Osteoblast (primary cell): ENCODE measurements around the gene NT5C2. TPM values are rescaled to one million over a fixed set of nuclear protein-coding genes. Genes with fewer than 3 reads are reported as not detected.
"Not testable (repeated sequence)": the region's sequence is repeated elsewhere in the genome, so short reads cannot be mapped to it uniquely, and the experiment has no call there.

ENCODE experiments used
- DNase-seq: peaks from one replicate; pipeline ENCODE4 v3.0.0; 2011; ENCODE audit warnings: low spot score, mixed read lengths; ENCODE audit not compliant: insufficient read length; ENCODE audit errors: missing footprints
- H2AFZ ChIP-seq: 2 replicates; pipeline ENCODE4 v1.6.0; 2011; ENCODE audit warnings: mild to moderate bottlenecking, low read length
- H3K27ac ChIP-seq: 2 replicates; pipeline ENCODE4 v1.5.1; 2011; ENCODE audit warnings: mild to moderate bottlenecking, low read depth, low read length, moderate library complexity
- H3K27me3 ChIP-seq: 2 replicates; pipeline ENCODE4 v1.6.0; 2012; ENCODE audit warnings: mild to moderate bottlenecking, control low read depth, inconsistent platforms, low read length, moderate library complexity; ENCODE audit not compliant: insufficient read depth
- H3K36me3 ChIP-seq: 2 replicates; pipeline ENCODE4 v1.5.1; 2011; ENCODE audit warnings: mild to moderate bottlenecking, low read length, control low read depth, moderate library complexity; ENCODE audit not compliant: insufficient read depth
- H3K4me1 ChIP-seq: 2 replicates; pipeline ENCODE4 v1.5.1; 2011; ENCODE audit warnings: mild to moderate bottlenecking, low read length, control low read depth, moderate library complexity; ENCODE audit not compliant: insufficient read depth
- H3K4me2 ChIP-seq: 2 replicates; pipeline ENCODE4 v1.6.0; 2011; ENCODE audit warnings: mild to moderate bottlenecking, low read length; ENCODE audit not compliant: insufficient read depth
- H3K4me3 ChIP-seq: fragments of 200-600 bp; sonication (generic); 3 replicates; pipeline ENCODE4 v1.5.1; 2012; ENCODE audit warnings: mild to moderate bottlenecking, low read length, inconsistent platforms; ENCODE audit not compliant: insufficient read depth
- H3K79me2 ChIP-seq: 2 replicates; pipeline ENCODE4 v1.6.0; 2012; ENCODE audit warnings: mild to moderate bottlenecking, low read length, control low read depth, inconsistent platforms; ENCODE audit not compliant: insufficient read depth
- H3K9me3 ChIP-seq: 2 replicates; pipeline ENCODE4 v1.5.1; 2011; ENCODE audit warnings: low read depth, low read length, control low read depth
- H4K20me1 ChIP-seq: 2 replicates; pipeline ENCODE4 v1.6.0; 2012; ENCODE audit warnings: mild to moderate bottlenecking, low read length, control low read depth; ENCODE audit not compliant: insufficient read depth
- CTCF ChIP-seq: IDR thresholded peaks from 2 replicates; pipeline ENCODE4 v1.5.1; 2011; ENCODE audit warnings: mild to moderate bottlenecking, low read depth, low read length, moderate library complexity; ENCODE audit errors: extremely low read depth
- total RNA-seq: library from RNA; depleted of rRNA; stranded (reverse); fragments of >200 nt; gene quantifications from 2 replicates; pipeline ENCODE4 v1.2.3, GENCODE V29; 2012

Gene NT5C2
- total RNA-seq, 1 donor: 94.1 TPM

DNA sequence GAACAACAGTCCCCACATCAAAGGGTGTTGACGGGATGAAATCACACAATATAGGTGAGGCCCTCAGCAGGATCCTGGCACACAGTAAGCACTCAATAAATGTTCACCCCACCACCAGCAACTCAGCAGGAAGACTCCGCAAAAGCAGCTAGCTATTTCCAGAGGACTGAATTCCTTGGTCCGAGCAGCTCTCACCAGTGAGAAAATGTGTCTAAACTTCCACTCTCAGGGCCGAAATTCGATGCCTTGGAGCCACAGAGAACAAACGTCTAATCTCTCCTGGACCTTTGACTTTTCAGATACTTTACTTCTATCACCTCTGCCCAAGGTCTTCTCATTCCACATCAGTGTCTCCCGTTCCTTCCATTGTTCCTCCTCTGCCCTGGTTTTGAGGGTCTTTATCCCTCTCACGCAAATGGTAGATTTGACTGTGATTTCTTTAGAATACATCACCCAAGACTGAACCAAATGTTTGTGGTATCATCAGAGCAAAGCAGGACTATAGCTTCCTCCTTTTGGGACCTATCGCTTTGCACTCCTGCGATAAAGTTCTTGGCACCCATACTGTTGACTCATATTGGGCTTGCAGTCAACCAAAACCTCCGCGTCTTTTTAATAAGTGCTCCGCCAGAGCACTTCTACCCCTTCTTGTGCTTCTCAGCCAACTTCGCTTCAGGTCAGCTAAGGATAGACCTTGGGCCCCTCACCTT, 903 bp upstream of the NT5C2 start:
- Histone ChIP-seq H4K20me1 (peaks cover 22% of the 10 kb centered on the region), H3K27ac (peak overlapping the region; percentile 53), H3K36me3 (no peaks in the 10 kb centered on the region), H3K27me3 (no peaks in the 10 kb centered on the region), H2AFZ (peak overlapping the region; percentile 93), H3K79me2 (peaks cover 42% of the 10 kb centered on the region), H3K4me3 (peak overlapping the region; percentile 94), H3K4me2 (peak overlapping the region; percentile 95), H3K9me3 (no peaks in the 10 kb centered on the region), H3K4me1 (peaks cover 39% of the 10 kb centered on the region)
- no peak for TF ChIP-seq CTCF
- DNase-seq: peak; percentile 50

DNA sequence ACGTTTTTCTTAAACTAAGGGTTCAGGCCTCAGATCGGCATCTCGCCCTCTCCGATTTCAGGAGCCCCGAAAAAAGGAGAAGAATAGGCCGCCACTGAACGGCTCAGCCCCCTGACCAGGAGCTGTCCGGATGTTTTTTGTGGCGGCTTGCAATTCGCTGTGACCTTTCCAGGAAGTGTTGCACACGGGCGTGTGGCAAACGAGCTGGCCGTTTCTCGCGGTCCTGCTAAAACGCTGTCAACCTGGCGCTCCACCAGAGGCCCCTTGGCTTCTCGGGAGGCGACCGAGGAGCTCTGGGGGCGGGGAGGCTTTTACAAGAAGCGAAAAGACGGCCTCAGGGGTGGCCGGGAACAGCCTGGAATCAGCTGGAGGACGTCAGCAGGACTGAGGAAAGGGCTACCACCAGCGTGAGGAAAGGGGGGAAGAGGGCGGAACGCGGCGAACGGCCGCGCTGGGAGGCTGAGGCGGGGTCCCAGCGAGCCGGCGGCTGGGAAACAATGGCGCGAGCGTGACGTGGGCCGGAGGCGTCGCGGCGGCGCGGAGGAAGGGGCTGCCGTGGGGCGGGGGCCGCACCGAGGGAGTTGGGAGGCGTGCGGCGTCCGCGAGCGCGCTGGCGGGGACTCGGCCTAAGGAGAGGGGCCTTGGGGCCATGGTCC, 493 bp downstream of the NT5C2 start:
- no peaks in the 10 kb centered on the region for H3K27me3 ChIP-seq
- no peaks in the 10 kb centered on the region for H3K9me3 ChIP-seq
- no peak for TF ChIP-seq CTCF
- H2AFZ ChIP-seq: peak overlapping the region; percentile 80
- peaks cover 41% of the 10 kb centered on the region for H3K4me1 ChIP-seq
- peaks cover 56% of the 10 kb centered on the region for H3K79me2 ChIP-seq
- H3K4me3 ChIP-seq: peak overlapping the region; percentile 94
- peak overlapping the region; percentile 92 for H3K27ac ChIP-seq
- DNase-seq: peak; percentile 91
- peaks cover 34% of the 10 kb centered on the region for H4K20me1 ChIP-seq
- H3K4me2 ChIP-seq: peak overlapping the region; percentile 96
- H3K36me3 ChIP-seq: no peaks in the 10 kb centered on the region

DNA sequence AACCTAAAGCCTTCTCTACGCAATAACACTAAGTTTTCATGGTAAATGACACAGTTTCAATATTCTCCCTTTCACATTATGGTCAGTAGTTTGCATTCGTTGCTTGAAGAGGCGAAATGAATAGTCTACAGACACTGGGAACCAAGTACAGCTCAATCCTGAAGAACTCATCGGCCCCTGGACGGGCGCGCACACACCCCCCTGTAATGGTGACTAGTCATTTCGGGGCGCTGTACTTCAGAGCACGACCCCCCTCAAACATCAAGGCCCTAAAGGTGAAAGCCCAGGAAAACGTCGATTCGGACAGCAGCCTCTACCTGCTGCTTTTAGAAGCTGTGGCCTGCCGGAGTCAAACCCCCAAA, 1.0 kb downstream of the NT5C2 start:
- peaks cover 34% of the 10 kb centered on the region for H4K20me1 ChIP-seq
- peak overlapping the region; percentile 96 for H3K4me2 ChIP-seq
- no peak for TF ChIP-seq CTCF
- H2AFZ ChIP-seq: peak overlapping the region; percentile 80
- H3K9me3 ChIP-seq: no peaks in the 10 kb centered on the region
- peaks cover 61% of the 10 kb centered on the region for H3K79me2 ChIP-seq
- peaks cover 36% of the 10 kb centered on the region for H3K4me1 ChIP-seq
- H3K27me3 ChIP-seq: no peaks in the 10 kb centered on the region
- peak; percentile 68 for DNase-seq
- peak overlapping the region; percentile 94 for H3K4me3 ChIP-seq
- H3K27ac ChIP-seq: peak overlapping the region; percentile 92
- no peaks in the 10 kb centered on the region for H3K36me3 ChIP-seq

GRCh38 chr10:103191198-103191597, 1.9 kb downstream of the NT5C2 start:
- H3K27me3 ChIP-seq, H3K27ac ChIP-seq, DNase-seq, H3K36me3 ChIP-seq, H2AFZ ChIP-seq, H3K9me3 ChIP-seq: not testable (repeated sequence)
- H3K4me3 ChIP-seq: peak overlapping the region; percentile 94
- peaks cover 70% of the 10 kb centered on the region for H3K79me2 ChIP-seq
- H3K4me1 ChIP-seq: peaks cover 31% of the 10 kb centered on the region
- H3K4me2 ChIP-seq: peak overlapping the region; percentile 96
- peaks cover 38% of the 10 kb centered on the region for H4K20me1 ChIP-seq
